ENCODE measurements around the gene PIK3R4.

PIK3R4 gene

GRCh38 chr3:130746246-130747039 lies at the start of gene PIK3R4:
Gene PIK3R4, minus strand, starts transcription at chr3:130746829. Its CDS starts 1,611 bp downstream, at chr3:130745218.
- peak; percentile 98 for DNase-seq

- no peak for DNase-seq
Observed at GRCh38 chr3:130795396-130795795, 48.8 kb upstream of the PIK3R4 start.

GRCh38 chr3:130792246-130792645 lies 45.6 kb upstream of the PIK3R4 start:
- no peak for DNase-seq

GRCh38 chr3:130789782-130790322 lies 43.2 kb upstream of the PIK3R4 start:
- DNase-seq: peak; percentile 48

GRCh38 chr3:130787422-130788068 lies 40.9 kb upstream of the PIK3R4 start:
- DNase-seq: peak; percentile 72

GRCh38 chr3:130786306-130786705 lies 39.7 kb upstream of the PIK3R4 start:
- DNase-seq: no peak

GRCh38 chr3:130783629-130784028 lies 37.0 kb upstream of the PIK3R4 start:
- peak; percentile 92 for DNase-seq

GRCh38 chr3:130779486-130779885 lies 32.9 kb upstream of the PIK3R4 start:
- no peak for DNase-seq

GRCh38 chr3:130779031-130779430 lies 32.4 kb upstream of the PIK3R4 start:
- peak; percentile 97 for DNase-seq

- no peak for DNase-seq
Observed at GRCh38 chr3:130773366-130773765, 26.7 kb upstream of the PIK3R4 start.

GRCh38 chr3:130772129-130772528 lies 25.5 kb upstream of the PIK3R4 start:
- DNase-seq: peak; percentile 50

- no peak for DNase-seq
Observed at GRCh38 chr3:130770644-130771043, 24.0 kb upstream of the PIK3R4 start.

- no peak for DNase-seq
Observed at GRCh38 chr3:130761730-130762311, 15.2 kb upstream of the PIK3R4 start.

- no peak for DNase-seq
Observed at GRCh38 chr3:130760922-130761321, 14.3 kb upstream of the PIK3R4 start.

GRCh38 chr3:130759692-130760338 lies 13.2 kb upstream of the PIK3R4 start:
- peak; percentile 73 for DNase-seq

- no peak for DNase-seq
Observed at GRCh38 chr3:130758624-130759369, 12.2 kb upstream of the PIK3R4 start.

GRCh38 chr3:130757611-130758150 lies 11.1 kb upstream of the PIK3R4 start:
- no peak for DNase-seq

- DNase-seq: no peak
Observed at GRCh38 chr3:130755666-130756065, 9.0 kb upstream of the PIK3R4 start.

GRCh38 chr3:130748981-130749380 lies 2.4 kb upstream of the PIK3R4 start:
- no peak for DNase-seq

GRCh38 chr3:130748467-130748861 lies 1.8 kb upstream of the PIK3R4 start:
- DNase-seq: no peak

- DNase-seq: no peak
Observed at GRCh38 chr3:130743354-130743753, 3.3 kb downstream of the PIK3R4 start.

GRCh38 chr3:130741946-130742610 lies 4.6 kb downstream of the PIK3R4 start:
- DNase-seq: peak; percentile 81

Measured in DMS79 treated with DMSO at 0.1 percent for 48 hours (cell line).